Measurements from ENCODE around the gene AKR1C4. TPM values are rescaled to one million over a fixed set of nuclear protein-coding genes. Genes with fewer than 3 reads are reported as not detected.
"Not testable (repeated sequence)": the region's sequence is repeated elsewhere in the genome, so short reads cannot be mapped to it uniquely, and the experiment has no call there.

AKR1C4 gene
- polyA plus RNA-seq, 4 donors: not detected

GRCh38 chr10:5199398-5199797, 2.8 kb downstream of the AKR1C4 start:
- DNase-seq (ENCODE audit: low read depth in 4 of 4, low spot score in 3 of 4): no peak

- DNase-seq (ENCODE audit: low read depth in 4 of 4, low spot score in 3 of 4): no peak
These were observed 10.2 kb downstream of the AKR1C4 start for GRCh38 chr10:5206799-5207198.

GRCh38 chr10:5209776-5210175, 13.1 kb downstream of the AKR1C4 start:
- DNase-seq (ENCODE audit: low read depth in 4 of 4, low spot score in 3 of 4): not testable (repeated sequence)

DNA sequence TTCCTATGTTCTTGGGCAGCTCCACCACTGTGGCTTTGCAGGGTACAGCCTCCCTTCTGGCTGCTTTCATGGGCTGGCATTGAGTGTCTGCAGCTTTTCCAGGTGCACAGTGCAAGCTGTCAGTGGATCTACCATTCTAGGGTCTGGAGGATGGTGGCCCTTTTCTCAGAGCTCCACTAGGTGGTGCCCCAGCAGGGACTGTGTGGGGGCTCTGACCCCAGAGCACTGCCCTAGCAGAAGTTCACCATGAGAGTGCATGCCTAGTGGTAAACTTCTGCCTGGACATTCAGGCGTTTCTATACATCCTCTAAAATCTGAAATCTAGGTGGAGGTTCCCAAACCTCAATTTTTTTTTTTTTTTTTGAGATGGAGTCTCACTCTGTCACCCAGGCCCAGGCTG, 13.6 kb downstream of the AKR1C4 start:
- DNase-seq (ENCODE audit: low read depth in 4 of 4, low spot score in 3 of 4): not testable (repeated sequence)

GRCh38 chr10:5211696-5212536, 15.3 kb downstream of the AKR1C4 start:
- no peak for DNase-seq (ENCODE audit: low read depth in 4 of 4, low spot score in 3 of 4)

GRCh38 chr10:5216801-5217200, 20.2 kb downstream of the AKR1C4 start:
- no peak for DNase-seq (ENCODE audit: low read depth in 4 of 4, low spot score in 3 of 4)

- DNase-seq (ENCODE audit: low read depth in 4 of 4, low spot score in 3 of 4): no peak
These were observed 22.6 kb downstream of the AKR1C4 start for GRCh38 chr10:5219262-5219661.

DNA sequence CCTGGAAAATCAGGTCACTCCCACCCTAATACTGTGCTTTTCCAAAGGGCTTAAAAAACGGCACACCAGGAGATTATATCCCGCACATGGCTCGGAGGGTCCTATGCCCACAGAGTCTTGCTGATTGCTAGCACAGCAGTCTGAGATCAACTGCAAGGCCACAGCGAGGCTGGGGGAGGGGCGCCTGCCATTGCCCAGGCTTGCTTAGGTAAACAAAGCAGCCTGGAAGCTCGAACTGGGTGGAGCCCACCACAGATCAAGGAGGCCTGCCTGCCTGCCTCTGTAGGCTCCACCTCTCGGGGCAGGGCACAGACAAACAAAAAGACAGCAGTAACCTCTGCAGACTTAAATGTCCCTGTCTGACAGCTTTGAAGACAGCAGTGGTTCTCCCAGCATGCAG, 26.3 kb downstream of the AKR1C4 start:
- not testable (repeated sequence) for DNase-seq (ENCODE audit: low read depth in 4 of 4, low spot score in 3 of 4)

GRCh38 chr10:5229019-5229418, 32.4 kb downstream of the AKR1C4 start:
- DNase-seq (ENCODE audit: low read depth in 4 of 4, low spot score in 3 of 4): no peak

DNA sequence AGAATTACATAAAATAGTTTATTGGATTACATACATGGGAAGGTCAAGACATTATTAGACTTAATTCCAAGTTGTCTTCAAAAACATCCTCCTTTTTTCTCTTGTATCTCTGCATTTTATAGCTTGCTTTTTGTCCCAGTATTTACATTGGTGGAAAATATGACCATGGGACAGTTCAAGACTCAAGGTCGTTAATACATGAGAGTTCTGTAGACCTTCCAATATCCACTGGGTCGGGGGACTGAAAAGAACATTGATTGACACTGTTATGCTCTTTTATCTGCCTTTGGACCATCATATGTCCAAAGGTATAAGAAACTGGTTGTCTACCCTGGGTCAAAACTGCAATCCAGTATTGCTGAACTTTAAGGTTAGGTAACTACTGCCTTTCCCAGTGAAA, 36.7 kb downstream of the AKR1C4 start:
- no peak for DNase-seq (ENCODE audit: low read depth in 4 of 4, low spot score in 3 of 4)

- no peak for DNase-seq (ENCODE audit: low read depth in 4 of 4, low spot score in 3 of 4)
These were observed 37.6 kb downstream of the AKR1C4 start for GRCh38 chr10:5234106-5234860.

- DNase-seq (ENCODE audit: low read depth in 4 of 4, low spot score in 3 of 4): not testable (repeated sequence)
These were observed 40.9 kb downstream of the AKR1C4 start for GRCh38 chr10:5237541-5237940.

GRCh38 chr10:5242585-5242984, 45.9 kb downstream of the AKR1C4 start:
- no peak for DNase-seq (ENCODE audit: low read depth in 4 of 4, low spot score in 3 of 4)

- no peak for DNase-seq (ENCODE audit: low read depth in 4 of 4, low spot score in 3 of 4)
These were observed 46.9 kb downstream of the AKR1C4 start for GRCh38 chr10:5243521-5243987.

GRCh38 chr10:5252177-5253037, 55.8 kb downstream of the AKR1C4 start:
- no peak for DNase-seq (ENCODE audit: low read depth in 4 of 4, low spot score in 3 of 4)

DNA sequence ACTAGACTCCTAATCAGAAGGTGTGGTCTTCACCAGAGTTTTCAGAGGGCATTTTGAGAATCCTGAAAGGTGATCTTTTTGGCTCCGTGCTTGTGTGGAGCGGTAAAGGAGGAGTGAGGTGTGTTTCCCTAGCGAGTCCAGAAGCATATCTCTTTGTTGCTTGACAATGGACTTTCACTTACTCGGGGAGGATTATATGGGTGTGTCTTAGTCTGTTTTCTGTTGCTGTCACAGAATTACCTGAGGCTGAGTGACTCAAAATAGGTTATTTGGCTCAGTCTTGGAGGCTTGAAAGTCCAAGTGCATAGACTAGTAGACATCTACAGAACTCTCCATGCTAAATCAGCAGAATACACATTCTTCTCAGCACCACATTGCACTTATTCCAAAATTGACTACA, 57.9 kb downstream of the AKR1C4 start:
- no peak for DNase-seq (ENCODE audit: low read depth in 4 of 4, low spot score in 3 of 4)

DNA sequence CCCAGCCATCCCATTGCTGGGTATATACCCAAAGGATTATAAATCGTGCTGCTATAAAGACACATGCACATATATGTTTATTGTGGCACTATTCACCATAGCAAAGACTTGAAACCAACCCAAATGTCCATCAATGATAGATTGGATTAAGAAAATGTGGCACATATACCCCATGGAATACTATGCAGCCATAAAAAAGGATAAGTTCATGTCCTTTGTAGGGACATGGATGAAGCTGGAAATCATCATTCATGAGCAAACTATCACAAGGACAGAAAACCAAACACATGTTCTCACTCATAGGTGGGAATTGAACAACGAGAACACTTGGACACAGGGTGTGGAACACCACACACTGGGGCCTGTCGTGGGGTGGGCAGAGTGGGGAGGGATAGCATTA, 61.1 kb downstream of the AKR1C4 start:
- not testable (repeated sequence) for DNase-seq (ENCODE audit: low read depth in 4 of 4, low spot score in 3 of 4)

DNA sequence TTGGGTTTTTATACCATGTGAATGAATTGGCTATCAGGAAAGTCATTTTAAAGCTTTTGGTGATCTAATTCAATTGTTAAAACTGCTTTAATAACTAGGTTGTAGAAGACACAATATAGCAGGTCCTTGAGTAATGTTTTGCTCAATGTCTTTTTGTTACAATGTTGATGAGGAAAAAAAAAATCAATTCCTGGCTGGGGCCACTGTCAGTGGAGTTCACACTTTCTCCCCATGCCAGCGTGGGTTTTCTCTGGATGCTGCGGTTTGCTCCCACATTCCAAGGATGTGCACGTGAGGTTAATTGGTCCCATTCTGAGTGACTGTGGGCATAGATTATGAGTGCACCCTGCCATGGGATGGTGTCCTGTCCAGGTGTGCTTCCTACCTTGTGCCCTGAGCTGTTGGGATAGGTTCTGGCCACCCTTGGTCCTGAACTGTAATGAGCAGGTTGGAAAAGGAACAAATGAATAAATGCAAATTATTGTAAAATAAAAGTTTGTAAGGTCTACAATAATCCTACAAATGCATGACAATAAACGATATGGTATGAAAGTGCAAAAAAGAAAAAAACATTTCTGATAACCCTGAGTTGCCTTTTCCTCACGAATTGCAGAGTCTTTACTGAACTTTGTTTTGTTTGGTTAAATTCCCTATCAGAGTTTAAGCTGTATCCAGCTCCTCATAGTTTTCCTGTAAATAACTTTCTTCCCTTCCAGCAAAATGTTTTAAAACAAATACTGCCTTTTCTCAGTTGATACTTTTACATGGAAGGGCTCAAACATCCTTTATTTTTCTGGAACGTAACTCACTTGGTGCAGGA, 62.7 kb downstream of the AKR1C4 start:
- no peak for DNase-seq (ENCODE audit: low read depth in 4 of 4, low spot score in 3 of 4)

- DNase-seq (ENCODE audit: low read depth in 4 of 4, low spot score in 3 of 4): no peak
These were observed 63.4 kb downstream of the AKR1C4 start for GRCh38 chr10:5259952-5260578.
